ENCODE results near the gene DIS3L2. TPM values are rescaled to one million over a fixed set of nuclear protein-coding genes. Genes with fewer than 3 reads are reported as not detected.

DIS3L2 gene
- total RNA-seq, 1 donor from 2014 or later, result 20.6 TPM

GRCh38 chr2:232350804-232351685 is 389.5 kb downstream of the DIS3L2 start:
- DNase-seq (ENCODE audit: low spot score in 2 of 2), result no peak
- intact Hi-C loops (cut with DNase I), result no loop called here
- no peak overlapping the region for H3K27ac ChIP-seq
- no peaks in the 10 kb centered on the region for H3K4me1 ChIP-seq
- no peak overlapping the region for H3K4me3 ChIP-seq
- no peak for TF ChIP-seq CTCF (IDR thresholded peaks at IDR 0.05)
- H3K9me3 ChIP-seq, result no peaks in the 10 kb centered on the region
- peaks cover 19% of the 10 kb centered on the region for H3K27me3 ChIP-seq
- H3K36me3 ChIP-seq, result no peaks in the 10 kb centered on the region

DNA sequence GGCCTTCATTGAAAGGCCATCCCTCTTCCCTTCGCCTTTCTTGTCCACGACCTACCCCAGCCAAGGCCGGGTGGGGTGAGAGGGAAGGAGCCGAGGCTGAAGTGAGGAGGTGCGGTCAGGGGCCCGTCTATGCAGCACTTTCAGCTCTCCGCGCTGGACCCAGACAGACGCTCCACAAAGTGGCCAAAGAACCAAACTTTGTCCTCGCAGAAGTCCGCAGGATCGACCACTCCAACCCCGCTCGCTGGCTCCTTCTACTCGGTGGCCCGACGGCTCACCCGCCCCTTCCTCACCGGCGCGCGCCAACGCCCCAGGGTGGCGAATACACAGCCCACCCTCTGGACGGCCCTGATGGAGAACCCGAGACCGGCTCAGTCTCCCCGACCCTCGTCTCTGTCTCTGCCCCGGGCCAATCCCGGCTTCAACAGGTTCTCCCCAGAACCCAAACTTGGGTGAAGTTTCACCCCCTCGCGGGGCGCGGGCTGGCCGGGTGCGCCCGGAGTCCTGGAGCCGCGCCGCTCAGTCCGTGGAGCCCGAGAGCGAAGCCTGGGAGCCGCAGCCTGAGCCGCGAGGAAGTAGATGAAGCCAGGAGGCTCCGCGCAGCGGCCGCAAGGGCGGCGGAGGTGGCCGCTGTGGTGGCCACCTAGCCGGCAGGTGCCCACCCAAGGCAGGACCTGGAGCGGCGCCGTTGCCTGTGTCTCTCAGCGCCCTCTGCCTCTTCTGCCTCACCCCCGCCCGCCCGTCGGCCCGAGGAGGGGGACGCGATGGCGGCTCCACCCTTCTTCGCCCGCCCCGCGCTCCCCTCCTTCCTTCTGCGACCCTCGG is 390.4 kb downstream of the DIS3L2 start:
- H3K27ac ChIP-seq, result no peak overlapping the region
- no peak for TF ChIP-seq CTCF (IDR thresholded peaks at IDR 0.05)
- H3K9me3 ChIP-seq, result no peaks in the 10 kb centered on the region
- no peaks in the 10 kb centered on the region for H3K36me3 ChIP-seq
- no peaks in the 10 kb centered on the region for H3K4me1 ChIP-seq
- intact Hi-C loops (cut with DNase I), result no loop called here
- H3K4me3 ChIP-seq, result no peak overlapping the region
- peaks cover 19% of the 10 kb centered on the region for H3K27me3 ChIP-seq
- DNase-seq (ENCODE audit: low spot score in 2 of 2), result no peak

DNA sequence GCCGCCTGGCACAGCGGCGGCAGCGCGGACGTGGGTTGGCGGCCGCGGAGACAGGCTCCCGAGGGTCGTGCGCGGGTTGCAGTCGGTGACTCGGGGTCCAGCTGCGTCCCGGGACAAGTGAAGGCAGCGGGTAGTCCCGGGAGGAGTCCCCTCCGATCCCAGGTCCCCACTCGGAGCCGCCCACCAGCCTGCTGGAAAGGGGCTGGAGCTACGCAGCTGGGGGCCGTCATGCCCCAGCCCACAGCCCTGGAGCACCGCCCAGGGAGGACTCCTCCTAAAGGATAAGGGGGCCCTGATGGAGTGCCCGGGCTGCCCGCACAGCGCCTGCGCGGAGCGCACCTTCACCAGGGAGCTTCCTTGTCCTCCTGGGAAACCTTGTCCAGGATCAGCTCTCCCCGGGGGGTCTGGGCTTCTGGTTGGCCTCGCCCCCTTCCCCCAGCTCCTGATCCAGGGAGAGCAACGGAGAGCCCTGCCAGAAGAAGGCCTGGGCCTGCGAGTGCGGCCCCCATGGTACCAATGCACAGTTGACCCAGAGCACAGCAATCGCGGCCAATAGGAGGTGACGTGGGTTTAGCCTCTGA is 391.1 kb downstream of the DIS3L2 start:
- Histone ChIP-seq H3K36me3 (no peaks in the 10 kb centered on the region), H3K4me1 (no peaks in the 10 kb centered on the region), H3K27me3 (peaks cover 19% of the 10 kb centered on the region), H3K4me3 (no peak overlapping the region), H3K9me3 (no peaks in the 10 kb centered on the region), H3K27ac (no peak overlapping the region)
- no peak for DNase-seq (ENCODE audit: low spot score in 2 of 2)
- TF ChIP-seq CTCF (IDR thresholded peaks at IDR 0.05), result no peak
- intact Hi-C loops (cut with DNase I), result no loop called here

GRCh38 chr2:232353096-232353495 is 391.6 kb downstream of the DIS3L2 start:
- peaks cover 19% of the 10 kb centered on the region for H3K27me3 ChIP-seq
- intact Hi-C loops (cut with DNase I), result no loop called here
- DNase-seq (ENCODE audit: low spot score in 2 of 2), result no peak
- H3K4me1 ChIP-seq, result no peaks in the 10 kb centered on the region
- no peak overlapping the region for H3K27ac ChIP-seq
- no peaks in the 10 kb centered on the region for H3K9me3 ChIP-seq
- no peak overlapping the region for H3K4me3 ChIP-seq
- TF ChIP-seq CTCF (IDR thresholded peaks at IDR 0.05), result no peak
- H3K36me3 ChIP-seq, result no peaks in the 10 kb centered on the region

DNA sequence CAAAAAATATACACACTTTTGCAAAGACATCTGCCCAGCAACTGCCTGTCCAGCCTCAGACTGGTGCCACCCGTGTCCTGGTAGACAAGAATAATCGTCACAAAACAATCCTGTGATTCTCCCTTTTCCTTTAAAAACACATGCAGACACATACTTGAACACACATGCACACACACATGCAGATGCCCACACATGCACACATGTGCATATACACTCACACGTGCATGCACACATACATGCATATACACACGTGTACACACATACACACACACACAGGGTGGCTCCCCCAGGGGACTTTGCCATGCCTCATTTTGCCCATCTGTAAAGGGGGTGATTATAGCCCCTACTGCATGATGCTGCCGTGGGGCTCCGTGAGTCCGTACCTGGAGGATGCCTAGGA is 392.1 kb downstream of the DIS3L2 start:
- Histone ChIP-seq H3K27ac (no peak overlapping the region), H3K36me3 (no peaks in the 10 kb centered on the region), H3K4me3 (no peak overlapping the region), H3K4me1 (no peaks in the 10 kb centered on the region), H3K27me3 (peaks cover 19% of the 10 kb centered on the region), H3K9me3 (no peaks in the 10 kb centered on the region)
- DNase-seq (ENCODE audit: low spot score in 2 of 2), result no peak
- intact Hi-C loops (cut with DNase I), result no loop called here
- TF ChIP-seq CTCF (IDR thresholded peaks at IDR 0.05), result no peak

All from ascending aorta (tissue), 2 donors.